Small intestine (tissue), 7 donors: ENCODE data around the gene SLA2. TPM values are rescaled to one million over a fixed set of nuclear protein-coding genes. Genes with fewer than 3 reads are reported as not detected.
A peak's percentile ranks its signal among the peaks of the same experiment; 100 is the strongest.
"Not testable (repeated sequence)": the region's sequence is repeated elsewhere in the genome, so short reads cannot be mapped to it uniquely, and the experiment has no call there.

Source experiments
- DNase-seq, 2 donors: peaks; one replicate each; pipeline versions ENCODE4 v3.0.0 to v3.0.0-alpha.2; 2013
- FAIRE-seq: peaks from 2 replicates; lab custom pipeline; 2012; peaks lifted over from hg19 to GRCh38; lab: Jason Lieb, UNC
- H3K27ac ChIP-seq, 3 donors: one replicate each; pipeline ENCODE4 v1.5.1; 2013; ENCODE audit warnings: low read length in 2 of 3, mild to moderate bottlenecking in 2 of 3, control low read depth in 1 of 3, inconsistent platforms in 1 of 3, low read depth in 1 of 3, moderate library complexity in 1 of 3
- H3K27me3 ChIP-seq, 3 donors: one replicate each; pipeline ENCODE4 v1.6.1; 2013; ENCODE audit warnings: low read length in 3 of 3, inconsistent platforms in 1 of 3; ENCODE audit not compliant: control insufficient read depth in 3 of 3, insufficient read depth in 3 of 3
- H3K36me3 ChIP-seq, 3 donors: one replicate each; pipeline ENCODE4 v1.6.1; 2013; ENCODE audit warnings: low read length in 3 of 3, inconsistent platforms in 1 of 3, low read depth in 1 of 3, mild to moderate bottlenecking in 1 of 3, moderate library complexity in 1 of 3; ENCODE audit not compliant: control insufficient read depth in 3 of 3, insufficient read depth in 2 of 3
- H3K4me1 ChIP-seq, 3 donors: one replicate each; pipeline ENCODE4 v1.6.1; 2013; ENCODE audit warnings: low read length in 2 of 3, inconsistent platforms in 1 of 3, low read depth in 1 of 3, mild to moderate bottlenecking in 1 of 3, moderate library complexity in 1 of 3; ENCODE audit not compliant: control insufficient read depth in 3 of 3, insufficient read depth in 2 of 3
- H3K4me3 ChIP-seq, 3 donors: one replicate each; pipeline ENCODE4 v1.5.1; 2013; ENCODE audit warnings: low read length in 3 of 3, control low read depth in 1 of 3, inconsistent platforms in 1 of 3, low read depth in 1 of 3, mild to moderate bottlenecking in 1 of 3, moderate library complexity in 1 of 3
- H3K9me3 ChIP-seq, 2 donors: one replicate each; pipeline ENCODE4 v1.6.1; 2013; ENCODE audit warnings: low read depth in 1 of 2, low read length in 1 of 2; ENCODE audit not compliant: control insufficient read depth in 2 of 2, insufficient read depth in 1 of 2
- WGBS, 3 donors: extraction: QIAGEN DNeasy Blood & Tissue Kit; methylation state at CpG; one replicate each; pipeline ENCODE4 v1.1.7; 2013; 5-methylcytosine and 5-hydroxymethylcytosine counted together
- polyA plus RNA-seq, 4 donors: library from polyadenylated mRNA; stranded (reverse) in 3 of 4; unstranded in 1 of 4; fragments of 200-250 nt in 3 of 4; fragments of 120-200 nt in 1 of 4; gene quantifications; one replicate each; pipeline versions ENCODE4 v1.2.1 to v1.2.3, GENCODE V29; 2013
- donor health status: healthy with polysubstance abuse.
- donor health status: control.
- donor health status: control.
- donor health status: Bipolar disorder and iron deficiency.
- donor health status: healthy.

Gene SLA2
- polyA plus RNA-seq, 4 donors, result 0.49 to 3.8 (median 1.4) TPM

GRCh38 chr20:36573798-36574365, 72.1 kb downstream of the SLA2 start:
- DNase-seq (peak in 1 of 2 donors; percentile 63), FAIRE-seq (no peak)

DNA sequence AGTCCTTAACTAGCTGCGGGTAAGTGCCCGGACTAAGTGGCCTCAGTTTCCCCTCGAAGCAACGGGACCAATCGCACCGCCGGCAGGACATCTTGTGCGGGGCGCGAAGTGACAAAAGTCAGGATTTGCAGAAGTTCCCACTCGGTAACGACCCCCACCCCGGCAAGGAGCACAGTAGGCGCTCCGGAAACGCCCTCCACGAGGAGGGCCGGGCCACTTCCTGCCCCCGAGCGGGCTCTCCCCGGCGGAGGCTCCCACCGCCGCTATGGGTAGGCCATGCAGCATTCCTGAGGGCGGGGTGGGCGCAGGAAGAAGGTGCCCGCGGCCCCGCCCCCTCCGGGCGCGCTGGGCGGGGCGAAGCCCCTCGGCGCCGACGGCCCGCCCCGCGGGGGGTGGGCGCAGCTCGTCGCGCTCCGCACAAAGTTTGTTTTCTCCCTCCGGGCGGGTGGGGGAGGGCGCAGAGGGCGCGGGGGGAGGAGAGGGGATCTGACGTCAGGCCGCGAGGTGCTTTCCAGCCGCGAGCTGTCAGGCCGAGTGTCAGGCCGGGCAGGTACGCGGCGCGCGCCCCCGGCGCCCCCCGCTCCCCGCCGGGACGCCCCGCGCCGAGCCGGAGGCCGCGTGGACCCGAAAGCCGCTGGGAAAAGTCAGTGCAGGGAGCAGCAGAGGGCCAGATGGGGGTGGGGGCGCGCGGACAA, 72.7 kb downstream of the SLA2 start, which contains the start of gene TGIF2:
Gene TGIF2 (plus strand): TSS at position 495 of the 695 bp plus-strand sequence. CDS start 5,178 bp downstream, outside the sequence.
- Histone ChIP-seq H3K27me3 (no peaks in the 10 kb centered on the region), H3K4me3 (peak within 1 kb of the TSS; percentile 82 to 97 (median 82)), H3K27ac (peak within 1 kb of the TSS; percentile 89 to 99 (median 91)), H3K9me3 (no peaks in the 10 kb centered on the region), H3K4me1 (peaks cover 0 to 41% (median 5%) of the 10 kb centered on the region in 3 donors), H3K36me3 (peaks cover 0 to 11% (median 0%) of the 10 kb centered on the region in 3 donors)
- DNase-seq, result peak; percentile 52 to 96
- no peak for FAIRE-seq
- WGBS, 3 donors, result 2 to 6% (median 4%) methylated on average over 46 to 80 of the region's 80 CpGs

More at GRCh38 chr20:36573798-36574365, 72.1 kb downstream of the SLA2 start:
- WGBS, 3 donors, result 0 to 1% (median 0%) methylated on average over 33 to 53 of the region's 53 CpGs
- Histone ChIP-seq H3K9me3 (no peaks in the 10 kb centered on the region), H3K4me3 (peak overlapping the region; percentile 82 to 97 (median 82)), H3K27me3 (no peaks in the 10 kb centered on the region), H3K27ac (peak overlapping the region; percentile 89 to 99 (median 91)), H3K36me3 (peaks cover 0 to 17% (median 0%) of the 10 kb centered on the region in 3 donors), H3K4me1 (peaks cover 0 to 47% (median 5%) of the 10 kb centered on the region in 3 donors)

- H3K27ac ChIP-seq, result peak overlapping the region; percentile 27 to 95 (median 91)
- FAIRE-seq, result no peak
- peak; percentile 57 to 78 for DNase-seq
- H3K4me1 ChIP-seq, result peaks cover 0 to 35% (median 5%) of the 10 kb centered on the region in 3 donors
- no peaks in the 10 kb centered on the region for H3K9me3 ChIP-seq
- 12 to 14% (median 13%) methylated on average over 20 of the region's 20 CpGs for WGBS, 3 donors
- H3K36me3 ChIP-seq, result peaks cover 0 to 7% (median 0%) of the 10 kb centered on the region in 3 donors
- H3K27me3 ChIP-seq, result no peaks in the 10 kb centered on the region
- peak overlapping the region in 2 of 3 donors; percentile 52 to 82 for H3K4me3 ChIP-seq
Measured at GRCh38 chr20:36572701-36573102, 73.3 kb downstream of the SLA2 start.

GRCh38 chr20:36571564-36572504, 74.2 kb downstream of the SLA2 start:
- H3K9me3 ChIP-seq, result no peaks in the 10 kb centered on the region
- H3K27ac ChIP-seq, result peak overlapping the region in 2 of 3 donors; percentile 91 to 95
- DNase-seq (peak in 1 of 2 donors; percentile 61), FAIRE-seq (no peak)
- H3K4me3 ChIP-seq, result peak overlapping the region in 1 of 3 donors; percentile 52
- WGBS, 3 donors, result 64 to 70% (median 67%) methylated on average over 17 of the region's 17 CpGs
- H3K4me1 ChIP-seq, result peaks cover 0 to 34% (median 5%) of the 10 kb centered on the region in 3 donors
- no peaks in the 10 kb centered on the region for H3K27me3 ChIP-seq
- H3K36me3 ChIP-seq, result peaks cover 0 to 6% (median 0%) of the 10 kb centered on the region in 3 donors

GRCh38 chr20:36569847-36570429, 76.1 kb downstream of the SLA2 start:
- Histone ChIP-seq H3K36me3 (no peaks in the 10 kb centered on the region), H3K4me1 (peaks cover 0 to 20% (median 0%) of the 10 kb centered on the region in 3 donors), H3K27me3 (no peaks in the 10 kb centered on the region), H3K4me3 (no peak overlapping the region), H3K9me3 (peaks cover 0 to 8% of the 10 kb centered on the region in 2 donors), H3K27ac (no peak overlapping the region)
- DNase-seq (no peak), FAIRE-seq (no peak)
- 77 to 79% (median 78%) methylated on average over 7 of the region's 7 CpGs for WGBS, 3 donors

DNA sequence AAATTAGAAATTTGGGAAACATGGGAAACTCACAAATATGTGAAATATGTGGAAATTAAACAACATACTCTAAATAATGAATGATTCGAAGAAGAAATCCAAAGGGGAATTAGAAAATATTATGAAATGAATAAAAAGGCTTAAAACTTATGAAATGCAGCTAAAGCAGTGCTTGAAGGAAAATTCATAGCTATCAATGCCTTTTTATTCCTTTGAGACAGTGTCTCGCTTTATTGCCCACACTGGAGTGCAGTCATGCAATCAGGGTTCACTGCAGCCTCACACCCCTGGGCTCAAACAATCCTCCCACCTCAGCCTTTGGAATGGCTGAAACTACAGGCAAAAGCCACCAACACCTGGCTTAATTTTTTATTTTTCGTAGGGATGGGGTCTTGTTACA, 80.5 kb downstream of the SLA2 start:
- Histone ChIP-seq H3K4me1 (peaks cover 0 to 15% (median 0%) of the 10 kb centered on the region in 3 donors), H3K4me3 (no peak overlapping the region), H3K27ac (no peak overlapping the region), H3K9me3 (peaks cover 0 to 23% of the 10 kb centered on the region in 2 donors), H3K36me3 (peaks cover 0 to 6% (median 0%) of the 10 kb centered on the region in 3 donors), H3K27me3 (no peaks in the 10 kb centered on the region)
- 95 to 97% (median 95%) methylated on average over 3 of the region's 3 CpGs for WGBS, 3 donors
- DNase-seq (no peak), FAIRE-seq (no peak)

DNA sequence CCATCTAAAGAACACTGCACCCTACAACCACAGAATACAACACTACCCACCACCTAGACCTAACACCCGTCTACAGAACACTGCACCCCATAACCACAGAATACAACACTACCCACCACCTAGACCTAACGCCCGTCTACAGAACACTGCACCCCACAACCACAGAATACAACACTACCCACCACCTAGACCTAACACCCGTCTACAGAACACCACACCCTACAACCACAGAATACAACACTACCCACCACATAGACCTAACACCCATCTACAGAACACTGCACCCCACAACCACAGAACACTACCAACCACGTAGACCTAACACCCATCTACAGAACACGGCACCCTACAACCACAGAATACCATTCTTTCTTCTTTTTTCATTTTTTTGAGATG, 81.3 kb downstream of the SLA2 start:
- H3K4me3 ChIP-seq, DNase-seq, H3K36me3 ChIP-seq, FAIRE-seq, H3K27ac ChIP-seq, H3K27me3 ChIP-seq: not testable (repeated sequence)
- Histone ChIP-seq H3K4me1 (peaks cover 0 to 15% (median 0%) of the 10 kb centered on the region in 3 donors), H3K9me3 (peaks cover 0 to 23% of the 10 kb centered on the region in 2 donors)
- 75 to 92% (median 84%) methylated on average over 6 of the region's 6 CpGs for whole genome bisulfite sequencing, 3 donors
